ENCODE measurements around the gene GALNT10. TPM values are rescaled to one million over a fixed set of nuclear protein-coding genes. Genes with fewer than 3 reads are reported as not detected.

The GALNT10 gene
- total and polyA plus RNA-seq, 2 experiments from 2014 or later: 3.2 to 12.9 TPM

GRCh38 chr5:154287136-154287535, 96.6 kb downstream of the GALNT10 start:
- ATAC-seq: peak; percentile 88
- H3K27ac Mint-ChIP-seq: peak overlapping the region; percentile 64
- Histone ChIP-seq H4K20me1 (replicated peaks; ENCODE audit: insufficient read depth) (no peaks in the 10 kb centered on the region), H3K4me3 (no peak overlapping the region), H3K27me3 (ENCODE audit: insufficient read depth) (no peaks in the 10 kb centered on the region), H3K4me1 (ENCODE audit: insufficient read depth) (peaks cover 27% of the 10 kb centered on the region), H3K4me2 (peak overlapping the region; percentile 59), H3K27ac (ENCODE audit: low read depth) (peak overlapping the region; percentile 67), H3K79me2 (replicated peaks; ENCODE audit: insufficient read depth) (no peaks in the 10 kb centered on the region), H3F3A (replicated peaks; ENCODE audit: low read depth) (no peaks in the 10 kb centered on the region), H3K9me2 (ENCODE audit: insufficient read depth) (peaks cover 3% of the 10 kb centered on the region; the same call in 1 of the 2 replicates), H2AFZ (no peak overlapping the region), H3K36me3 (ENCODE audit: insufficient read depth) (no peaks in the 10 kb centered on the region)
- DNase-seq (ENCODE audit: low spot score): peak; percentile 80
- H3K9me3 Mint-ChIP-seq: no peaks in the 10 kb centered on the region
- H3K36me3 Mint-ChIP-seq (ENCODE audit: low read depth): no peaks in the 10 kb centered on the region
- H3K27me3 Mint-ChIP-seq (ENCODE audit: insufficient read depth, low read depth, poor library complexity): peaks cover 8% of the 10 kb centered on the region
- peaks cover 34% of the 10 kb centered on the region for H3K4me1 Mint-ChIP-seq
- TF ChIP-seq EZH2phosphoT487 (IDR thresholded peaks at IDR 0.05; ENCODE audit: unreplicated experiment): no peak
- no peak for TF ChIP-seq REST (IDR thresholded peaks at IDR 0.05; ENCODE audit: unreplicated experiment)
- TF ChIP-seq STAT1 (IDR thresholded peaks at IDR 0.05; ENCODE audit: unreplicated experiment): no peak
- TF ChIP-seq CREB1 (CRISPR knock-in tag; IDR thresholded peaks at IDR 0.05; ENCODE audit: low read depth): no peak
- TF ChIP-seq EZH2 (IDR thresholded peaks at IDR 0.05; ENCODE audit: low read depth, unreplicated experiment): no peak
- no peak for TF ChIP-seq ETS1 (IDR thresholded peaks at IDR 0.05)
- no peak for TF ChIP-seq NANOG (IDR thresholded peaks at IDR 0.05; ENCODE audit: borderline replicate concordance)
- TF ChIP-seq ZNF114 (CRISPR knock-in tag; IDR thresholded peaks at IDR 0.05): no peak
- TF ChIP-seq ZNF331 (CRISPR knock-in tag; IDR thresholded peaks at IDR 0.05; ENCODE audit: low read depth): no peak
- no peak for TF ChIP-seq JUNB (IDR thresholded peaks at IDR 0.05; ENCODE audit: unreplicated experiment)
- TF ChIP-seq CTCF (conservative IDR thresholded peaks at IDR 0.05; ENCODE audit: low read depth in 2 of 2): no peak
- TF ChIP-seq POLR2AphosphoS5 (IDR thresholded peaks at IDR 0.05; ENCODE audit: low read depth): no peak
- no peak for TF ChIP-seq ZNF462 (CRISPR knock-in tag; IDR thresholded peaks at IDR 0.05)
- H3K4me3 Mint-ChIP-seq: no peak overlapping the region

All from GM23338 (cell line).